Heart left ventricle (tissue), 13 donors: Measurements from ENCODE around the gene EPB41L4B.

ENCODE experiments used
- POLR2A ChIP-seq, 2 donors: fragments of 450-650 bp; IDR thresholded peaks; one replicate each; pipeline ENCODE4 v1.6.1; 2017; ENCODE audit warnings: antibody characterized with exemption in 2 of 2, mild to moderate bottlenecking in 2 of 2, moderate library complexity in 2 of 2
- TF ChIP-seq, protein P1 (sequence below), 12 donors: fragments of 200-600 bp; sonication (generic) in 4 of 12; IDR thresholded peaks; one replicate each; pipeline versions ENCODE4 v1.5.0 to v1.8.0; 2018 to 2022; ENCODE audit warnings: antibody characterized with exemption in 12 of 12, mild to moderate bottlenecking in 5 of 12
- donor health status: ischemic (EF 13 %, LVEDD 7.1; RV severe dilation, severe dysfunction).
- donor health status: DM: no; HTN: yes; CAD: no.
- donor health status: DM: no; HTN: no; CAD: no.
- donor health status: ischemic (EF 25% LVEDD 6.9; RV normal size, moderate dysfunction).
- donor health status: ischemic (EF 25% LVEDD 5.7; RV mildly dilated, moderate dysfunction).
- donor health status: ischemic (EF 35%, LVEDD 5.7; RV mildly dilated, moderate dysfunction).
- donor health status: nonischemic (EF 11% LVEDD 7.7; RV severe dilation, severe dysfunction).
- donor health status: DM: yes; HTN: yes; CAD: no.
- donor health status: PGD.
- donor health status: ischemic (EF 29% LVEDD 5.4; RV normal size, mild dysfunction).
- donor health status: nonischemic (EF 23%, LVEDD 6.1; RV moderate dilation, normal function).

DNA sequence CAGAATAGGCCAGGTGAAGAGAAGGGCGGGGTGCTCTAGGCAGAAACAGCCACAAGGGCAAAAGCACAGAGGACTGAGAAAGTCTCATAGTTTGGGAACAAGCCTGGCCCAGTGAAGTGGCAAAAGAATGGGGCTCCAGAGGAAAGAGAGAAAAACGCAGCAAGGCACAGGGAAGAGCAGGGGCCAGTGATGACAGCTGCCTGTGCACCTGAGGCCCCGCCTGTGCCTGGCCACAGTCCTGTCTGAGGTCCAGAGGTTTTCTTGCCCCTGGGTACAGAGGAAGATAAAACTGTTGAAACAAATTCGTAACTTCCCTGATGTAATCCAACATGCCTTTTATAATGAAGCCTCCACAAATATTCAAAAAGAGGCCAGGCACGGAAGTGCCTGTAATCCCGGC lies 175.8 kb downstream of the EPB41L4B start:
- TF ChIP-seq, protein P1, sequence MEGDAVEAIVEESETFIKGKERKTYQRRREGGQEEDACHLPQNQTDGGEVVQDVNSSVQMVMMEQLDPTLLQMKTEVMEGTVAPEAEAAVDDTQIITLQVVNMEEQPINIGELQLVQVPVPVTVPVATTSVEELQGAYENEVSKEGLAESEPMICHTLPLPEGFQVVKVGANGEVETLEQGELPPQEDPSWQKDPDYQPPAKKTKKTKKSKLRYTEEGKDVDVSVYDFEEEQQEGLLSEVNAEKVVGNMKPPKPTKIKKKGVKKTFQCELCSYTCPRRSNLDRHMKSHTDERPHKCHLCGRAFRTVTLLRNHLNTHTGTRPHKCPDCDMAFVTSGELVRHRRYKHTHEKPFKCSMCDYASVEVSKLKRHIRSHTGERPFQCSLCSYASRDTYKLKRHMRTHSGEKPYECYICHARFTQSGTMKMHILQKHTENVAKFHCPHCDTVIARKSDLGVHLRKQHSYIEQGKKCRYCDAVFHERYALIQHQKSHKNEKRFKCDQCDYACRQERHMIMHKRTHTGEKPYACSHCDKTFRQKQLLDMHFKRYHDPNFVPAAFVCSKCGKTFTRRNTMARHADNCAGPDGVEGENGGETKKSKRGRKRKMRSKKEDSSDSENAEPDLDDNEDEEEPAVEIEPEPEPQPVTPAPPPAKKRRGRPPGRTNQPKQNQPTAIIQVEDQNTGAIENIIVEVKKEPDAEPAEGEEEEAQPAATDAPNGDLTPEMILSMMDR (IDR thresholded peaks at IDR 0.05) = no peak
- no peak for TF ChIP-seq POLR2A (IDR thresholded peaks at IDR 0.05)
